H1 (cell line): ENCODE results near the gene SYT2. TPM values are rescaled to one million over a fixed set of nuclear protein-coding genes. Genes with fewer than 3 reads are reported as not detected.

Experiments
- CTCF ChIA-PET: fragments of 300-600 bp; sonication (Branson Sonifier 250); formaldehyde crosslinking; loops from one replicate; lab custom pipeline; 2021; ENCODE audit not compliant: partially characterized antibody; lab: Charles Lee
- POLR2A ChIA-PET: fragments of 300-600 bp; sonication (Branson Sonifier 250); formaldehyde crosslinking; loops from one replicate; lab custom pipeline; 2021; ENCODE audit warnings: inconsistent platforms; ENCODE audit not compliant: partially characterized antibody; lab: Charles Lee
- DNase-seq, 2 experiments: peaks; one replicate each; pipeline versions ENCODE4 v3.0.0 to v3.0.0-alpha.2; 2010 to 2022; ENCODE audit warnings: low spot score in 2 of 2, low read depth in 1 of 2, mixed read lengths in 1 of 2
- FAIRE-seq: peaks from 2 replicates; lab custom pipeline; 2011; peaks lifted over from hg19 to GRCh38; lab: Jason Lieb, UNC
- H2AFZ ChIP-seq: 2 replicates; pipeline ENCODE4 v1.8.1; 2012; ENCODE audit warnings: low read length, inconsistent platforms
- H2AK5ac ChIP-seq: 2 replicates; pipeline ENCODE4 v1.6.1; 2013; ENCODE audit warnings: low read depth, low read length
- H2BK120ac ChIP-seq: replicated peaks from 2 replicates; pipeline ENCODE3; 2013; ENCODE audit warnings: low read depth, low read length, inconsistent platforms
- H2BK12ac ChIP-seq: 2 replicates; pipeline ENCODE4 v1.6.1; 2013; ENCODE audit warnings: low read depth, low read length
- H2BK15ac ChIP-seq: 2 replicates; pipeline ENCODE4 v1.6.1; 2013; ENCODE audit warnings: low read length
- H2BK20ac ChIP-seq: 2 replicates; pipeline ENCODE4 v1.6.1; 2013; ENCODE audit warnings: low read length
- H2BK5ac ChIP-seq: 2 replicates; pipeline ENCODE4 v1.6.1; 2013; ENCODE audit warnings: low read depth, low read length
- H3K14ac ChIP-seq: 2 replicates; pipeline ENCODE4 v1.6.1; 2013; ENCODE audit warnings: inconsistent platforms; ENCODE audit not compliant: insufficient read length
- H3K18ac ChIP-seq: 2 replicates; pipeline ENCODE4 v1.6.1; 2013; ENCODE audit warnings: low read length; ENCODE audit errors: extremely low read depth
- H3K23ac ChIP-seq: 2 replicates; pipeline ENCODE4 v1.6.1; 2013; ENCODE audit warnings: inconsistent platforms; ENCODE audit not compliant: insufficient read length
- H3K23me2 ChIP-seq: 2 replicates; pipeline ENCODE4 v1.6.1; 2013; ENCODE audit warnings: low read depth, low read length
- H3K27ac ChIP-seq: 2 replicates; pipeline ENCODE4 v1.6.1; 2011; ENCODE audit warnings: low read depth, low read length, inconsistent platforms
- H3K27me3 ChIP-seq, 4 experiments: replicated peaks in 1 of 4; 1 replicate in 1 of 4; 2 replicates in 3 of 4; pipeline versions ENCODE4 v1.6.1 to v1.8.1; 2011 to 2013; ENCODE audit warnings: low read length in 3 of 4, mild to moderate bottlenecking in 3 of 4, inconsistent platforms in 2 of 4, mixed read lengths in 2 of 4, moderate library complexity in 1 of 4; ENCODE audit not compliant: control insufficient read depth in 3 of 4, insufficient read depth in 3 of 4; ENCODE audit errors: extremely low read depth in 1 of 4
- H3K36me3 ChIP-seq, 4 experiments: 2 replicates each; pipeline versions ENCODE4 v1.6.1 to v1.8.1; 2011 to 2013; ENCODE audit warnings: mild to moderate bottlenecking in 4 of 4, low read length in 3 of 4, moderate library complexity in 2 of 4, control low read depth in 1 of 4, inconsistent platforms in 1 of 4; ENCODE audit not compliant: insufficient read depth in 4 of 4, control insufficient read depth in 2 of 4
- H3K4ac ChIP-seq: replicated peaks from 2 replicates; pipeline ENCODE3; 2013; ENCODE audit warnings: low read length, low read depth, mixed read lengths, inconsistent platforms; ENCODE audit not compliant: insufficient read length
- H3K4me1 ChIP-seq, 4 experiments: replicated peaks in 1 of 4; 1 replicate in 1 of 4; 2 replicates in 3 of 4; pipeline versions ENCODE4 v1.6.1 to v1.8.1; 2011 to 2013; ENCODE audit warnings: low read length in 3 of 4, inconsistent platforms in 2 of 4, mixed read lengths in 1 of 4; ENCODE audit not compliant: insufficient read depth in 4 of 4, control insufficient read depth in 3 of 4
- H3K4me2 ChIP-seq, 2 experiments: 2 replicates each; pipeline versions ENCODE4 v1.6.1 to v1.8.1; 2011 to 2013; ENCODE audit warnings: low read depth in 2 of 2, low read length in 2 of 2, control low read depth in 1 of 2, inconsistent platforms in 1 of 2, mild to moderate bottlenecking in 1 of 2; ENCODE audit not compliant: insufficient read depth in 1 of 2
- H3K4me3 ChIP-seq, 4 experiments: fragments of 200-600, 300-600 bp in 1 of 4; sonication (generic), shearing (Covaris generic), sonication (Bioruptor Twin) in 1 of 4; 2 replicates each; pipeline versions ENCODE4 v1.5.1 to v1.8.1; 2011 to 2016; ENCODE audit warnings: low read length in 4 of 4, low read depth in 3 of 4, control low read depth in 2 of 4, inconsistent platforms in 2 of 4, mild to moderate bottlenecking in 2 of 4, mixed read lengths in 1 of 4, moderate library complexity in 1 of 4; ENCODE audit not compliant: insufficient read depth in 2 of 4; ENCODE audit errors: extremely low read depth in 1 of 4
- H3K56ac ChIP-seq: replicated peaks from 2 replicates; pipeline ENCODE3; 2013; ENCODE audit warnings: low read depth, mild to moderate bottlenecking, mixed read lengths, low read length, inconsistent platforms; ENCODE audit not compliant: insufficient read length
- H3K79me1 ChIP-seq: 2 replicates; pipeline ENCODE4 v1.6.1; 2013; ENCODE audit warnings: low read depth, low read length, control low read depth
- H3K79me2 ChIP-seq, 2 experiments: 2 replicates each; pipeline versions ENCODE4 v1.6.1 to v1.8.1; 2012 to 2013; ENCODE audit warnings: low read length in 2 of 2, mild to moderate bottlenecking in 2 of 2, inconsistent platforms in 1 of 2; ENCODE audit not compliant: insufficient read depth in 2 of 2, control insufficient read depth in 1 of 2
- H3K9ac ChIP-seq, 4 experiments: replicated peaks in 1 of 4; 1 replicate in 1 of 4; 2 replicates in 3 of 4; pipeline versions ENCODE4 v1.6.1 to v1.8.1; 2011 to 2013; ENCODE audit warnings: low read depth in 3 of 4, low read length in 3 of 4, control low read depth in 2 of 4, mild to moderate bottlenecking in 2 of 4, moderate library complexity in 2 of 4, inconsistent platforms in 1 of 4; ENCODE audit errors: extremely low read depth in 1 of 4
- H3K9me3 ChIP-seq, 2 experiments: 2 replicates each; pipeline versions ENCODE4 v1.6.1 to v1.8.1; 2012 to 2013; ENCODE audit warnings: mild to moderate bottlenecking in 2 of 2, moderate library complexity in 2 of 2, control low read depth in 1 of 2, inconsistent platforms in 1 of 2, low read depth in 1 of 2, low read length in 1 of 2, mixed read lengths in 1 of 2; ENCODE audit not compliant: insufficient read depth in 2 of 2
- H4K20me1 ChIP-seq, 2 experiments: replicated peaks in 1 of 2; 2 replicates each; pipeline versions ENCODE3 to v1.8.1; 2011 to 2013; ENCODE audit warnings: inconsistent platforms in 2 of 2, low read length in 2 of 2, mild to moderate bottlenecking in 1 of 2; ENCODE audit not compliant: insufficient read depth in 2 of 2, control insufficient read depth in 1 of 2
- H4K5ac ChIP-seq: 2 replicates; pipeline ENCODE4 v1.6.1; 2013; ENCODE audit warnings: low read length, low read depth, mixed read lengths, inconsistent platforms; ENCODE audit not compliant: insufficient read length
- H4K8ac ChIP-seq: 2 replicates; pipeline ENCODE4 v1.8.0; 2013; ENCODE audit warnings: mild to moderate bottlenecking, moderate library complexity, low read length, inconsistent platforms; ENCODE audit not compliant: insufficient read depth; ENCODE audit errors: extremely low read depth
- H4K91ac ChIP-seq: replicated peaks from 2 replicates; pipeline ENCODE3; 2013; ENCODE audit warnings: low read length, mixed read lengths, inconsistent platforms; ENCODE audit not compliant: insufficient read length
- BACH1 ChIP-seq: IDR thresholded peaks from 2 replicates; pipeline ENCODE4 v1.6.1; 2012; ENCODE audit warnings: low read length, improper control_type of control experiment
- CBX5 ChIP-seq: fragments of 300-800, 300-1000 bp; sonication (generic); IDR thresholded peaks from 2 replicates; pipeline ENCODE4 v1.7.1; 2016; ENCODE audit warnings: antibody characterized with exemption, low read length, low read depth
- CBX8 ChIP-seq: fragments of 300-800, 300-1000 bp; sonication (generic); IDR thresholded peaks from 2 replicates; pipeline ENCODE4 v1.7.1; 2016; ENCODE audit warnings: low read depth, low read length, borderline replicate concordance
- CEBPB ChIP-seq: IDR thresholded peaks from 2 replicates; pipeline ENCODE4 v1.6.1; 2012; ENCODE audit warnings: low read depth, low read length
- EZH2 ChIP-seq: fragments of 200-600 bp; sonication (generic); IDR thresholded peaks from 2 replicates; pipeline ENCODE4 v1.7.1; 2012; ENCODE audit warnings: low read depth, mild to moderate bottlenecking, moderate library complexity, low read length, inconsistent platforms; ENCODE audit not compliant: severe bottlenecking
- RAD21 ChIP-seq, 2 experiments: IDR thresholded peaks in 1 of 2; conservative IDR thresholded peaks in 1 of 2; 2 replicates each; pipeline ENCODE4 v1.6.1; 2011; ENCODE audit warnings: low read depth in 2 of 2, low read length in 2 of 2, improper control_type of control experiment in 1 of 2, inconsistent platforms in 1 of 2, mild to moderate bottlenecking in 1 of 2, moderate library complexity in 1 of 2
- SP4 ChIP-seq: IDR thresholded peaks from 2 replicates; pipeline ENCODE4 v1.6.1; 2012; ENCODE audit warnings: low read length, inconsistent platforms
- SRF ChIP-seq: IDR thresholded peaks from 2 replicates; pipeline ENCODE4 v1.6.1; 2011; ENCODE audit warnings: mild to moderate bottlenecking, low read depth, low read length, moderate library complexity
- TAF1 ChIP-seq: IDR thresholded peaks from 2 replicates; pipeline ENCODE4 v1.6.1; 2011; ENCODE audit warnings: mild to moderate bottlenecking, low read depth, low read length
- TAF7 ChIP-seq: optimal IDR thresholded peaks from 2 replicates; pipeline ENCODE3; 2011; ENCODE audit warnings: low read depth, mild to moderate bottlenecking, inconsistent platforms, low read length, moderate library complexity, borderline replicate concordance
- TBP ChIP-seq: IDR thresholded peaks from 2 replicates; pipeline ENCODE4 v1.6.1; 2011; ENCODE audit warnings: low read depth, low read length, improper control_type of control experiment
- TCF12 ChIP-seq: IDR thresholded peaks from 2 replicates; pipeline ENCODE4 v1.6.1; 2011; ENCODE audit warnings: low read depth, mild to moderate bottlenecking, low read length
- USF2 ChIP-seq: IDR thresholded peaks from 2 replicates; pipeline ENCODE4 v1.6.1; 2011; ENCODE audit warnings: low read length, improper control_type of control experiment
- WGBS, 2 experiments: shearing (Covaris generic) in 1 of 2; methylation state at CpG; one replicate each; pipeline versions ENCODE4 v1.1.6 to v1.1.7; 2013 to 2015; ENCODE audit warnings: low lambda C conversion rate in 2 of 2, mixed read lengths in 2 of 2, inconsistent platforms in 1 of 2, low coverage in 1 of 2, missing lambda C conversion rate in 1 of 2; ENCODE audit not compliant: insufficient replicate concordance in 2 of 2, insufficient coverage in 1 of 2, insufficient read length in 1 of 2; ENCODE audit errors: extremely low coverage in 1 of 2, missing lambda C conversion rate in 1 of 2; 5-methylcytosine and 5-hydroxymethylcytosine counted together
- polyA plus RNA-seq, 7 experiments: library from polyadenylated mRNA; depleted of rRNA in 3 of 7; stranded (reverse) in 5 of 7; unstranded in 2 of 7; fragments of >200 nt in 5 of 7; fragments of 200-250 nt in 2 of 7; gene quantifications; 1 replicate in 5 of 7; 2 replicates in 1 of 7; 4 replicates in 1 of 7; pipeline versions ENCODE4 v1.2.1 to v1.2.3, GENCODE V29; 2011 to 2013; ENCODE audit warnings: missing spikeins in 2 of 7, mixed read lengths in 2 of 7
- total RNA-seq: library from RNA; stranded (reverse); fragmentation: NEBNext Ultra II Directional; extraction: Animal tissue kit (Norgen Biotek cat#: 25700); gene quantifications from 2 replicates; pipeline ENCODE4 v1.2.1, GENCODE V29; 2021
- TF ChIP-seq, protein P1 (sequence below): IDR thresholded peaks from 2 replicates; pipeline ENCODE4 v1.6.1; 2011; ENCODE audit warnings: low read depth, mild to moderate bottlenecking, low read length; ENCODE audit not compliant: insufficient read depth

Gene SYT2
- total and polyA plus RNA-seq, 2 of the 8 experiments (the other 6 are each of a cell fraction or from before 2014, with no cell fraction given), result 2.8 to 11.0 TPM

- no peak overlapping the region for H3K27ac ChIP-seq
- H4K91ac ChIP-seq, result no peak overlapping the region
- H3K27me3 ChIP-seq, result no peaks in the 10 kb centered on the region
- H3K4me3 ChIP-seq, result no peak overlapping the region
- H2AK5ac ChIP-seq, result no peak overlapping the region
- peaks cover 3 to 5% of the 10 kb centered on the region in 2 experiments for H4K20me1 ChIP-seq
- peaks cover 0 to 2% of the 10 kb centered on the region in 2 experiments; a peak in 1 of 4 replicates for H3K79me2 ChIP-seq
- H2AFZ ChIP-seq, result no peak overlapping the region
- H3K36me3 ChIP-seq, result peaks cover 37 to 94% (median 87%) of the 10 kb centered on the region in 4 experiments
- H2BK15ac ChIP-seq, result no peak overlapping the region
- POLR2A ChIA-PET, result no interaction called here
- 92% methylated on average over 2 of the region's 2 CpGs; no CpG with 5 or more reads in 1 of the 2 experiments for WGBS, 2 experiments
- no peak overlapping the region for H3K56ac ChIP-seq
- no peak overlapping the region for H2BK12ac ChIP-seq
- CTCF ChIA-PET, result no interaction called here
- no peak overlapping the region for H3K9ac ChIP-seq
- no peaks in the 10 kb centered on the region for H3K23me2 ChIP-seq
- H2BK5ac ChIP-seq, result no peak overlapping the region
- no peak overlapping the region for H3K23ac ChIP-seq
- H4K5ac ChIP-seq, result no peak overlapping the region
- DNase-seq, result no peak
- H3K4me2 ChIP-seq, result no peak overlapping the region
- no peak overlapping the region for H4K8ac ChIP-seq
- no peak overlapping the region for H2BK20ac ChIP-seq
- H3K79me1 ChIP-seq, result no peaks in the 10 kb centered on the region
- no peak overlapping the region for H3K4ac ChIP-seq
- H3K18ac ChIP-seq, result no peak overlapping the region
- H3K9me3 ChIP-seq, result no peaks in the 10 kb centered on the region
- no peaks in the 10 kb centered on the region for H3K4me1 ChIP-seq
- no peak for FAIRE-seq
- H2BK120ac ChIP-seq, result no peak overlapping the region
- no peak overlapping the region for H3K14ac ChIP-seq
- TF ChIP-seq RAD21 (IDR thresholded peaks at IDR 0.05 in 1 of 2, conservative IDR thresholded peaks at IDR 0.05 in 1 of 2; ENCODE audit: low read depth in 2 of 2, low read length in 2 of 2) (no peak), EZH2 (no peak), TCF12 (no peak), BACH1 (no peak), USF2 (no peak), TAF7 (no peak), CBX8 (no peak), CBX5 (no peak), SP4 (no peak), TBP (no peak), CEBPB (no peak), TAF1 (no peak), SRF (no peak)
- TF ChIP-seq, protein P1, sequence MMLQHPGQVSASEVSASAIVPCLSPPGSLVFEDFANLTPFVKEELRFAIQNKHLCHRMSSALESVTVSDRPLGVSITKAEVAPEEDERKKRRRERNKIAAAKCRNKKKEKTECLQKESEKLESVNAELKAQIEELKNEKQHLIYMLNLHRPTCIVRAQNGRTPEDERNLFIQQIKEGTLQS, result no peak
Observed at GRCh38 chr1:202754293-202754692, 44.0 kb upstream of the SYT2 start.
